ENCODE measurements around the gene MYL2.

Gene MYL2

DNA sequence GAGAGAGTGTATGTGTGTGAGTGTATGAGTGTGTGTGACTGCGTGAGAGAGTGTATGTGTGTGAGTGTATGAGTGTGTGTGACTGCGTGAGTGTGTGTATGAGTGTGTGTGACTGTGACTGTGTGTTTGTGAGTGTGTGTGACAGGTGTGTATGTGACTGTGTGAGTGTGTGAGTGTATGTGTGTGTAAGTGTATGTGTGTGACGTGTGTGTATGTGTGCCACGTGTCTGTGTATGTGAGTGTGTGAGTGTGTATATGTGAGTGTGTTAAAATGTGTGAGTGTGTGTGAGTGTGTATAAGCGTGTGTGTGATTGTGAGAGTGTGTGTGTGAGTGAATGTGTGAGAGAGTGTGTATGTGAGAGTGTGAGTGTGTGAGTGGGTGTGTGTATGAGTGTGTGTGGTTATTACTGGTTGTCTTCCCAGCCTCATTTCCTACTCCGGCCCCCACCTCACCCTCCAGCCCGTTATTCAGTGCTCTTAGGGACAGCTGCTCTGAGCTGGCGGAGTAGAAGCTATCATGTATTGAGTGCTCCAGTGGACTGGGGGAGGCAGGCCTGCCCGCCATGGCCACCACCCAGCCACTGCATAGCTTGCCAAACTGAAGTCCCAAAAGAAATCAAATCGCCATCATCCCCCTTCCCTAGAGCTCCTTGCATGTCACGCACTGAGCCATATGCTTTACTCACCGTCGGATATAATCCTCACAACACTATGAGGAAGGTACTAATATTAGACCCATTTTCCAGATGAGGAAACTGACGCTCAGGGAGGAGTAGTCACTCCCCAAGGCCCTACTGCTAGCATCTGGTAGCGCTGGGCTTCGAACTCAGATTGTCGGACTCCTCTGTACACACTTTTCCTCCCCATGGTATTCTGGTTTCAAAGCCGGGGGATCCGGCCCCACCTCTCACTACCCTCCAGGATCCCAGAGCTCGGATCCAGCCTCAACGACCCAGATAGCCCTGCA is 10.3 kb upstream of the MYL2 start:
- no peak for DNase-seq

DNA sequence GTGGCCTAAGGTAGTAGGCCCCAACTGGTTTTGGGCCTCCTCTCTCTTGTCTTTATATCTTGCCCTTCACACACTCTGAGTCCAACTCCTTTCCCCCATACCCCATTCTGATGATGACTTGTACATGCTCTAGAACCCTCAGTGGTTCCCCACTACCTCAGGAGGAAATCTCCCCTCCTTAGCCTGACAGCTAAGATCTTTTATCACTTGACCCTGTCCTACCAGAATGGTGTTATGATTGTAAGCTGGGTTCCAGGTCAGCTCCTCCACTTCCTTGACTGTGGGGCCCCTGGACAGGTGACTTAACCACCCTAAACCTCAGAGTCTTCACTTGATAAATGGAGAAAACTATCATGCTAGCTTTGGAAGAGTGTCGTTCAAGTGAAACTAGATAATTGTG is 9.4 kb upstream of the MYL2 start:
- DNase-seq, result no peak

DNA sequence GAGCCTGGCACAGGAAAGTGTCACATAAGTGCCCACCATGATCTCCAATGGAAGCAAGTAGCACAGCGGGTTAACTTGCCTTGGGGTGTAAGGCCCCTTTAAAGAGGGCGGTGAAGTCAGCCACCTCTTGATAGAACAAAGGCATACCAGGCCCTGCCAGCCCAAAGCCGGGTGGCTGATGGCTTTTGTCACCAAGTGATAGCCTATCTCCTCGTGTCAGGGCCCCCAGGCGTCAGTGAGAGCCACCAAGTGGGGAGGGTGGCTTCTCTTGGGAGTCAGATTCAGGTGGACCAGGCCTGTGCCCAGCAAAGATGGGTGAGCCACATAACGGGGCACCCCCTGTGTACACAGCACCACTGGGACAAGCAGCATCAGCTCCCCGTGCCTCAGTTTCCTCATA is 8.3 kb upstream of the MYL2 start:
- no peak for DNase-seq

DNA sequence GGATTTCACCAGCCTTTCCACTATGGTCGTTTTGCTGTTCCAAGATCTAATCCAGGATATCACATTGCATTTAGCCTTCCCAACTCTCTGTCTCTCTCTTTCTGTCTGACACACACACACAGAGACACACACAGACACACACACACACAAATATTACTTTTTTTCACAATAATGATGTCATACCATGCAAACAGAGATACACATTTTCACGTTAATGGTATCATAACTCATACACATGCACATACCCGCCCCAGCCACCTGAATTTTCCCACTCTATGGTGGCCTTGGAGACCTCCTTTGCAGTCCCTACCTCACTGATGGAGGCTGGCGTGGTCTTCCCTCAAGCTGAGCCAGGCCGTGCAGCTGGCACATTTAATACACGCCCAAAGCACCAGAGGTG is 7.2 kb upstream of the MYL2 start:
- DNase-seq, result no peak

DNA sequence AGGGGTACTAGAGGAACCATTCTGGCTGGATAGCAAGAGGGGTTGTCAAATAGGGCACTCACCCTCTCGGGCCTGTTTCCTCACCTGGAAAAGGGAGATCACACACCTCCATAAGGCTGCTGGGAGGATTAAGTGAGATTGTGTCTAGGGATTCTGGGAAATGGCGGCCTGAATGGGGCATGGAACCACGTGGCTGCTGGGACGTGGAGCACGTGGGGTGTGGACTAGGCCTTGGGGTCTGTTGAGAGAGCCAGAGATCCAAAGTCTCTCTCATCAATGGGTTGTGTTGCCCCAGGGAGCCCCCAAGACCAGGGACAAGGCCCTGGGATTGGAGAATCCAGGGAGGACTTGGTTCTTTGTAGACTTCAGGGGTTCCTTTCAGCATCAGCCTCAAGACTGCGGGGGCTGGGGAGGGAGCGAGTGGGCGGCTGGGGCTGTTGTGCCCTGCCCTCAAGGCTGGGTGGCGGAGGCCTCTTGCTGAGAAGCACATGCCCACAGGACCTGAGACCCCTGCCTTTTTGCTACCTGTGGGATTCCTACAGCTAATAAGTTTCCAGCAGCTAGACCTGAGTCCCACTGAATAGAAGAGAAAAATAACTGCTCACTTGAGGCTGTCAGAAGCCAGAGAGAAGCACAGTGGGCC is 3.4 kb upstream of the MYL2 start:
- DNase-seq, result no peak

DNA sequence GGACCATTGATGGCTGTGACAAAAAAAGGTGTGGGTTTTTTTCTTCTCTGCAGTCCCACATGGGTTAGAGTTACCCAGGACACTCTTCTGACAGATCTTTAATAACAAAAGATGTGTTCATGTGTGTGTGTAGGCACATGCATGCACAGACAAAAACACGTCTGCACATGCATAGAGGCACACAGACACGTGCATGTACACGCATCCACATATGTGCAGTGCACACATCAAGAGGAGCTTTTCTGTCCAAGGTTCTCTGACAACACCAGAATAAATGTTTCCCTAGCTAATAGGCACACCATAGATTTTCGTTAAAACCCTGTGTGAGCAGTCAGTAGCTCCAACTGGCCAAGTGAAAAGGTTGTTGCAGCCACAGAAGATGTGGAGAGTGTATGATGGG is 2.8 kb upstream of the MYL2 start:
- no peak for DNase-seq

DNA sequence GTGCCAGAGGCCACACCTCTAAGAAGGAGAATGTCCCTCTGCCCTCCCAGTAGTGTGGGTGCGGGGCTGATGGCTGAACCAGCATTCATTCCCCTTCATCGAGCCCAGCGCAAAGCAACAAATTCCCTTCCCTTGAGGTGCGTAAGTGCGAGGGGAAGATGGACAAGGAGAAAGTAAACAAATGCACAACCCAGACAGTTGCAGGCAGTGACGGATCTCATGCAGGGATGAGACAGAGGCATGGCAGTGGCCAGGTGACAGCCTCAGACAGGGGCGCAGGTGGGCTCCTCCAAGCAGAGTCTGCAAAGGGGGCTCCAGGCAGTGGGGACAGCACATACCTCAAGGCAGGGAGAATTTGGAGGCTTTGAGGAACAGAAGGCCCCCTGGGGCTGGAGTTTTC is 2.3 kb upstream of the MYL2 start:
- no peak for DNase-seq

DNA sequence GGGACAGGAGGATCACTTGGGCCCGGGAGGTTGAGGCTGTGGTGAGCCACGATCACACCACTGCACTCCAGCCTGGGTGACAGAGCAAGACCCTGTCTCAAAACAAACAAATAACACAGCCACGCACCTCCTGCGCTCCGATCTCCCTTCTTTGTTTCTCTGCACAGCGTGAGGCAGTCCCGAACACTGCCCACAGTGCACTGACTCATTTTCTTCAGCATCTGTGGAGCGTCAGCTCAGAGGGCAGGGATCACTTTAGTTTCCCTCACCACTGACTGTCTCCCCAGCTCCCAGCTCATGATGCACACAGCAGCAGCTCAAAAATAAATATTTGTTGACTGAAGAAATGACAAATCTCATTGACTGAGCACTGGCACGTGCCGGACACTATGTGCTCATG is 883 bp upstream of the MYL2 start:
- no peak for DNase-seq

DNA sequence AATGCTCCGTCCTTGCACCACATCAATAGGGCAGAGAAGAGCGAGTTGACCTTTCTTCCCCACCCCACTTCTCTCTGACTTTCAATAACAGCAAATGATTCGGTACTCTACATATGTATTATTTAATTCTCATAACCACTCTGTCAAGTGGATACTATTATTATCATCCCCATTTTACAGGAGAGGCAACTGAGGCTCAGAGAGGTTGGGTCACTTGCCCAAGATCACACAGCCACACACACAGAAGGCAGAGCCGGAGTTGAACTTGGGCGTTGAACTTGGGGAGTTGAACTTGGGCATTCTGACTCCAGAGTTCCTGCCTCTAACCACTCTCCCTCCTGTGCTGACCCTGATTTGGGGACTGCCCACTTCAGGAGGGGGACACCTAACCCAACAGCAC is 659 bp downstream of the MYL2 start:
- DNase-seq, result no peak

DNA sequence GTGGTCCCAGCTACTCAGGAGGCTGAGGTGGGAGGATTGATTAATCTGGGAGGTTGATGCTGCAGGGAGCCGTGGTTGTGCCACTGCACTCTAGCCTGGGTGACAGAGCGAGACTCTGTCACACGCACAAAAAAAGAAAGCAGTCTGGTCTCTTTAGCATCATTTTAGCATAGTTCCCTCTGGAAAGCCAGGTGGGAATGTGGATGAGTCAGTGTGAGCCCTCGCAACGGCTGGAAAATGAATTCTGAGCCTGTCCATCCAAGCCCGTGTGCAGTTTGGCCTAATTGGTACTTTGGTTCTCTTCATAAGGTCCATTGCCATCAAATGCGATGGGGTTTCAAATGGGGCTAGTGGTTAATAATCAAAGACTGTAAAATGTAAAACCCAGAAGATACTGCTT is 2.4 kb downstream of the MYL2 start:
- no peak for DNase-seq

DNA sequence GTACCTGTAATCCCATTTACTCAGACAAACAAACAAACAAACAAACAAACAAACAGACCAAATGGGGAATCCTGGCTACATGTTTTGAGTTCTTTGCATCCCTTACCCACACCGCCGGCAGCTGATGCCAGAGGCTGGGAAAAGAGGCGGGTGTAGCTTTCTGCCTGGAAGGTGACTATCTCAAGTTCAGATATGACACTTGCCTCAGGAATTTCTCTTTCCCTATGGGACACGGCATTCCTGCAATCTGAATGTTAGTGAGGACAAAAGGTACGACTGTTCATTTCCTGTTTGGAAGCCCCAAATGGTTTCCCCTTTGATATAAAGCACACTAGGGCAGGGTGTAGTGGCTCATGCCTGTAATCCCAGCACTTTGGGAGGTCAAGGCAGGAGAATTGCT is 2.9 kb downstream of the MYL2 start:
- no peak for DNase-seq

DNA sequence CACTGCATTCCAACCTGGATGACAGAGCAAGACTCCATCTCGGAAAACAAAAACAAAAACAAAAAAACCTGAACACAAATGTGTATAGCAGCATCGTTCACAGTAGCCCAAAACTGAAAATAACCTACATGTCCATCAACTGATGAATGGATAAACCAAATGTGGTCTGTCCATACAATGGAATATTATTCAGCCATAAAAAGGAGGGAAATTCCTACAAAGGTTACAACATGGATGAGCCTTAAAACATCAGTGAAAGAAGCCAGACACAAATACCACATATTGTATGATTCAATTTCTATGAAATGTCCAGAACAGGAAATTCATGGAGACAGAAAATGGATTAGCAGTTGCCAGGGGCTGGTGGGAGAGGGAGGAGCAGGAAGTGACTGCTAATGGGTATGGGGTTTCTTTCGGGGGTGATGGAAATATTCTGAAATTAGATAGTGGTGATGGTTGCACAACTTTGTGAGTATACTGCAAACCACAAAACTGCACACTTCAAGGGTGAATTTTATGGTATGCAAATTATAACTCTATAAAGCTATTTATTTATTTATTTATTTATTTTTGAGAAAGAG is 4.0 kb downstream of the MYL2 start:
- DNase-seq, result no peak

DNA sequence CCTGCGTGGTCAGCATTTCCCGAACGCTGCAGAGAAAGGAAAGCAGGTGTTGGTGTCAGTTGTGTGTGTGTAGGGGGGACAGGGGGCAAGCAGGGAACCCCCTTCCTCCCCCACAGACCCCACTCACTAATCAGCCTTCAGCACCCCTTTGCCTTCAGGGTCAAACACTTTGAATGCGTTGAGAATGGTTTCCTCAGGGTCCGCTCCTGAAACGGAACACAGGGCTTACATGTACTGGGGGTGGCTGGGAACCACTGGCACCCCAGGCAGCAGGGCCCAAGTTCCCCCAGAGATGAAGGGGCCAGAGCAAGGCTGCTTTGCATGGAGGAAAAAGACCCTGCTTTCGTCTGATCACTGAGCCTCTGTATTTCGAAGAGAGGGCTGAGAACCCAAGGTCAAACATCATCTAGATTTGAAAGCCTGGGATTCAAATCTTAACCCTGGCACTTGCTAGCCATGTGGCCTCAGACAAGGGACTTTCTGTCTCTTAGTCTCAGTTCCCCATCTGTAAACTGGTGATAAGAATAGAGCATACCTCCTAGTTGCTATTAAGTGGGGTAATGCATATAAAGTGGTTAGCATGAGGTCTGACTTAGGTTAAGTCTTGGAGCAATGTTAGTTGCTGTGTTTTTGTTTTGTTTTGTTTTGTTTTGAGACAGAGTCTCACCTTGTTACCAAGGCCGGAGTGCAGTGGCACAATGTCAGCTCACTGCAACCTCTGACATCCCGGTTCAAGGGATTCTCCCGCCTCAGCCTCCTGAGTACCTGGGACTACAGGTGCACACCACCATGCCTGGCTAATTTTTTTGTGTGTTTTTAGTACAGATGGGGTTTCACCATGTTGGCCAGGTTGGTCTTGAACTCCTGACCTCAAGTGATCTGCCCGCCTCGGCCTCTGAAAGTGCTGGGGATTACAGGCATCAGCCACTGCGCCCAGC is 7.0 kb downstream of the MYL2 start:
- DNase-seq, result no peak

DNA sequence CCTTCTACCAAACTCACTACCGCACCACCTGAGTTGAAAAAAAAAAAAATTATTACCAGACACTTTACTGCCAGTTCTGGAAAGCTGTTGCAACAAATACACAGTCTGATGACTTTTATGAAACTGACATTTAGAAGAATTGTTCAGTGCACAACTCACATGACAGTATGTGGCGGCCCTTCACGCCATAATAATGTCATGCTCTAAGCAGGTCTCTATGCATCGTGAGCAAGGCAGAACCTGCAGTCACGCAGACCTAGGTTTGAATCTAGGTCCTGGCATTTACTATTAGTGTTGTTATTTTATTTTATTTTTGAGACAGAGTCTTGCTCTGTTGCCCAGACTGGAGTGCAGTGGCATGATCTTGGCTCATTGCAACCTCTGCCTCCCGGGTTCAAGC is 8.1 kb downstream of the MYL2 start:
- DNase-seq, result no peak

DNA sequence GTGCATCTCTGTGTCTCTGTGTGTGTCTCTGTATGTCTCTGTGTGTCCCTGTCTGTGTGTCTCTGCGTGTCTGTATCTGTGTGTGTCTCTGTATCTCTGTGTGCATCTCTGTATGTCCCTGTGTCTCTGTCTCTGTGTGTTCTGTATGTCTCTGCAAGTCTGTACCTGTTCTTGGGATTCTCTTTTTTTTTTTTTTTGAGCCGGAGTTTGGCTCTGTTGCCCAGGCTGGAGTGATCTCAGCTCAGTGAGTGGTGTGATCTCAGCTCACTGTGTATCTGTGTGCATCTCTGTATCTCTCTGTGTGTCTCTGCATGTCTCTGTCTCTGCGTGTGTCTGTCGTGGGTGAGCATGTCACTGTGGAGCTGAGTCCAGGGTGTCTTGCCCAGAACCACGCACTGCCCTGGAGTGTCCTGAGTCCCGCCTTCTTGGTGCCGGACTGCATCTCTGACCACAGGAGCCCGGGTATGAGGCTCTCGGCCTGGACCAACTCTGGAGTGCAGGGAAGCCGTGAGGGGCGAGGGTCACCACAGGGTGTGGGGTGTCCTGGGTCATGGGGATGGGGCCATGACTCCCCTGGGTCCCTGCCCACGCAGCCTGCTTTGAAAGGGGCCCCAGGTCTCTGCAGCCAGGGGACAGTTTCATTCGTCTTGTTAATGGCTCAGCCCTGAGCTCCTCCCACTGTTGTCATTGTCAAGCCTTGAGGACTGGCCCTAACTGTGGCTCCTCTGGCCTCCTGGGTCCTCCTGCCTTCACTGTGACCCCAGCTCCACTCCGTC is 11.8 kb downstream of the MYL2 start:
- DNase-seq, result no peak

DNA sequence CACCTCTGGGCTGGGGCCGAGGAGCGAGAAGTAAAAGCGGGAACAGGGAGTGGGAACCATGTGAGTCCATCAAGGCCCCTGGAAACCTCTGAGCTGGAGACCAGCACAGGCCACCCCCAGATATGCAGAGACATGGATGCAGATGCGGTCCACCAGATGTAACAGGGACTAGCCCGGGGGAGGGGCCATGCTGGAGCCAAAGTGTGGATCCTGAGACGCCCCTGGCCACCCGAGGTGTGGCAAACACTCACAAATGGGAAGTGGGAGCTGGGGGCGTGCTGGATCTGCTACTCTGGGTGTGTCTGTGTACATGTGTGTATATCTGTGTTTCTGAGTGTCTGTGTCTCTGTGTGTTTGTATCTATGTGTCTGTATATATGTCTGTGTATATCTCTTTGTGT is 12.8 kb downstream of the MYL2 start:
- no peak for DNase-seq

DNA sequence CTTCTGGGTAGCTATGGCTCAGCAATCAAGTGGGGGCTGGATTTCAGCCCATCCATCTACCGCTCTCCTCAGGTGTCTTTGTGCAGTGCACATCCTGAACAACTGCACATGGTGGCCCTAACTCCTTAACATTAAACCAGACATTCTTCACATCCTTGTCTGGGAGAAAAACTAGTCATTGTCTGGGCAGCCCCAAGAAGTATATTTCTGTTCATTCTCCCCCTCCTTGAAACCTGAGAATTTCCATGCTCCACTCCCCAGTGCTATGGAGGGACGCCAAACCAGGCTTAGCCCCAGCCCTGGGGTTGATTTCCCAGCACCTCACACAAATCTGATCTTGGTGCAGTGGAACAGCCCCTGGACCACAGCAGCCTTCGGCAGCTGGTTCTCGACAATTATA is 13.4 kb downstream of the MYL2 start:
- no peak for DNase-seq

DNA sequence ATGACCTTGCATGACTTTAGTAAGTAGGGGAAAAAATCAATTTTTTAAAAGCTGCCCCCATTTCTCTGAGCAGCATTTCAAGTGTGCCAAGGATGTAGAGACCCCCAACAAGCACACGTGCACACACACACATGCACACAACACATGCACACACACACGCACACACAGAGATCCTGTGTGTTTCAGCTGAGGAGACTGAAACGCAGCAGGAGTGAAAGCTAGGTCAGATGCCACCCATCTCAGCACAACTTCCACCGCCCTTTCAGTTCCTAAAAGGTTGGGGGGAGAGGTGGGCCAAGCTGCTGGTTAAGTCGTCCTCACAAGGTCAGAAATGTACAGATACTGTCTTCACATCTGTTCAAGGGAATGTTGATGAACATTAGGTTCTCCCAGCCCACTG is 13.9 kb downstream of the MYL2 start:
- no peak for DNase-seq

DNA sequence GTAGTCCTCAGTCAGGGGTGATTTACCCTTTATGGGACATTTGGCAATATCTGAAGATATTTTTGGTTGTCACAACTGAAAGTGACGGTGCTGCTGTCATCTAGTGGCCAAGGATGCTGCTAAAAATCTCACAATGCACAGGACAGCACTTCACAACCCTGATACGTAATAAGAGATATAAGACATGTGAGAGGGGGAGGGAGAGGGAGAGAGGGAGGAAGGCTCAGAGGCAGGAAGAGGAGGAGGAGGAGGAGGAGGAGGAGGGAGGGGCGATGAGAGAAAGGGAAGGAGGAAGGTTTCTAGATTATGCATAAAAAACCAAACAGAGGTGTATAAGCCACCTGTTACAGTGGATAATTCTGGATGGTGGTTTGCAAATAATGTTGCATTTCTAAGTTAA is 14.3 kb downstream of the MYL2 start:
- no peak for DNase-seq

DNA sequence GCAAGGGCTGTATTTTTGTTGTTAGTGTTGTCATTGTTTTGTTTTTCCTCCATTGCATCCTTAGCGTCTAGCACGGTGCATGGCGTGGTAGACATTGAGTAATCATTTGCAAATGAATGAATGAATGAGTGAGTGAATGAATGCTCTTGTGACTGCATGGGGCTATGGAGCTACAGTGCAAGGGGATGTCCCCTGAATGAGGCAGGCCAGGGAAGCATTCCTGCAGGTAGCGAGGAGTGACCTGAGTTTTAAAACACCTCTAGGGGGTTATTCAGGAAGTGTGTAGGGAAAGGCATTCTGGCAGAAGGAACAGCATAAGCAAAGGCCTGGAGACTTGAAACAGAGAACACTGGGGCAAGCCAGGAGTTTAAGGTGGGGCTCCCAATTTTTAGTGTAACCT is 16.9 kb downstream of the MYL2 start:
- no peak for DNase-seq

DNA sequence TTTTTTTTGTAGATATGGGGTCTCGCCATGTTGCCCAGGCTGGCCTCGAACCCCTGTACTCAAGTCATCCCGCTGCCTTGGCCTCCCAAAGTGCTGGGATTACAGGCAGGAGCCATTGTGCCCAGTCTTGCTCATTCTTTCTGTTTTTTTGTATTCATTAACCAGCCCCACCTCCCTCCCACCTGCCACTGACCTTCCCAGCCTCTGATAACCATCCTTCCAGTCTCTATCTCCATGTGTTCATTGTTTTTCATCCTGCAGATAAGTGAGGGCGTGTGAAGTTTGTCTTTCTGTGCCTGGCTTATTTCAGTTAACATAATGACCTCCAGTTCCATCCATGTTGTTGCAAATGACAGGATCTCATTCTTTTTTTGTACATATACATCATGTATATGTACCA is 19.0 kb downstream of the MYL2 start:
- no peak for DNase-seq

Data from hypothalamus (tissue), 51 donors.